GM23338 (cell line): ENCODE data around the gene SLC9A2. TPM values are rescaled to one million over a fixed set of nuclear protein-coding genes. Genes with fewer than 3 reads are reported as not detected.

Experiments
- ATAC-seq: fragments of 200-7000 bp; cut with Tn5 transposase; 3 replicates; pipeline ENCODE4 v1.9.1; 2020
- DNase-seq: peaks from one replicate; pipeline ENCODE4 v3.0.0-alpha.2; 2015; ENCODE audit warnings: low spot score
- H2AFZ ChIP-seq: fragments of 200-600 bp; sonication (generic); 2 replicates; pipeline ENCODE4 v1.8.0; 2016; ENCODE audit warnings: antibody characterized with exemption, mild to moderate bottlenecking, moderate library complexity
- H3F3A ChIP-seq: fragments of 200-600 bp; sonication (generic); replicated peaks from 2 replicates; pipeline ENCODE4 v1.8.0; 2017; ENCODE audit warnings: antibody characterized with exemption, mixed run types, low read depth
- H3K27ac ChIP-seq: fragments of 200-600 bp; sonication (generic); 2 replicates; pipeline ENCODE4 v1.6.1; 2016; ENCODE audit warnings: low read depth
- H3K27me3 ChIP-seq: fragments of 200-600 bp; sonication (generic); 2 replicates; pipeline ENCODE4 v1.8.0; 2016; ENCODE audit warnings: mild to moderate bottlenecking, mixed run types, moderate library complexity; ENCODE audit not compliant: insufficient read depth
- H3K36me3 ChIP-seq: fragments of 200-600 bp; sonication (generic); 2 replicates; pipeline ENCODE4 v1.8.0; 2016; ENCODE audit warnings: mild to moderate bottlenecking; ENCODE audit not compliant: insufficient read depth
- H3K4me1 ChIP-seq: fragments of 200-600 bp; sonication (generic); 2 replicates; pipeline ENCODE4 v1.8.0; 2016; ENCODE audit warnings: mild to moderate bottlenecking, moderate library complexity; ENCODE audit not compliant: insufficient read depth
- H3K4me2 ChIP-seq: fragments of 200-600 bp; sonication (generic); 2 replicates; pipeline ENCODE4 v1.7.1; 2017; ENCODE audit warnings: mixed run types
- H3K4me3 ChIP-seq: fragments of 200-600 bp; sonication (generic); 2 replicates; pipeline ENCODE4 v1.6.1; 2016; ENCODE audit warnings: mixed run types
- H3K79me2 ChIP-seq: fragments of 200-600 bp; sonication (generic); replicated peaks from 2 replicates; pipeline ENCODE4 v1.8.0; 2017; ENCODE audit warnings: mild to moderate bottlenecking; ENCODE audit not compliant: insufficient read depth
- H3K9me2 ChIP-seq: fragments of 200-600 bp; sonication (generic); 2 replicates; pipeline ENCODE4 v1.8.0; 2017; ENCODE audit not compliant: insufficient read depth
- H4K20me1 ChIP-seq: fragments of 200-600 bp; sonication (generic); replicated peaks from 2 replicates; pipeline ENCODE4 v1.8.0; 2017; ENCODE audit warnings: mild to moderate bottlenecking; ENCODE audit not compliant: insufficient read depth
- H3K27ac Mint-ChIP-seq: 2 replicates; pipeline ENCODE4 v1.8.0; 2020; ENCODE audit warnings: inconsistent platforms, mild to moderate bottlenecking, moderate library complexity, mixed read lengths
- H3K27me3 Mint-ChIP-seq: 3 replicates; pipeline ENCODE4 v1.8.0; 2022; ENCODE audit warnings: low read depth, mild to moderate bottlenecking, moderate library complexity, mixed read lengths, inconsistent platforms; ENCODE audit not compliant: insufficient read depth, poor library complexity
- H3K36me3 Mint-ChIP-seq: 3 replicates; pipeline ENCODE4 v1.8.0; 2021; ENCODE audit warnings: low read depth, mild to moderate bottlenecking, inconsistent platforms, moderate library complexity, mixed read lengths
- H3K4me1 Mint-ChIP-seq: 3 replicates; pipeline ENCODE4 v1.8.0; 2020; ENCODE audit warnings: mild to moderate bottlenecking, inconsistent platforms, mixed read lengths
- H3K4me3 Mint-ChIP-seq: 3 replicates; pipeline ENCODE4 v1.8.0; 2021; ENCODE audit warnings: moderate library complexity, mild to moderate bottlenecking, inconsistent platforms, mixed read lengths
- H3K9me3 Mint-ChIP-seq: 3 replicates; pipeline ENCODE4 v1.8.0; 2020; ENCODE audit warnings: moderate library complexity, mild to moderate bottlenecking, inconsistent platforms, mixed read lengths
- CREB1 ChIP-seq: fragments of 250-450 bp; sonication (Bioruptor Pico); IDR thresholded peaks from 2 replicates; pipeline ENCODE4 v1.5.0; 2020; ENCODE audit warnings: low read depth, mild to moderate bottlenecking, moderate library complexity
- CTCF ChIP-seq, 2 experiments: fragments of 200-600 bp in 1 of 2; sonication (generic) in 1 of 2; conservative IDR thresholded peaks; 2 replicates each; pipeline versions ENCODE4 v1.5.1 to v1.6.1; 2016 to 2017; ENCODE audit warnings: antibody characterized with exemption in 2 of 2, low read depth in 2 of 2, mild to moderate bottlenecking in 2 of 2, moderate library complexity in 1 of 2
- ETS1 ChIP-seq: IDR thresholded peaks from 2 replicates; pipeline ENCODE4 v1.6.1; 2016; ENCODE audit warnings: antibody characterized with exemption
- EZH2 ChIP-seq: fragments of 200-600 bp; sonication (generic); IDR thresholded peaks from one replicate; pipeline ENCODE4 v1.8.0; 2017; ENCODE audit warnings: antibody characterized with exemption, mild to moderate bottlenecking, low read depth; ENCODE audit not compliant: unreplicated experiment
- EZH2phosphoT487 ChIP-seq: fragments of 200-600 bp; sonication (generic); IDR thresholded peaks from one replicate; pipeline ENCODE4 v1.8.1; 2018; ENCODE audit warnings: antibody characterized with exemption; ENCODE audit not compliant: unreplicated experiment
- JUNB ChIP-seq: IDR thresholded peaks from one replicate; pipeline ENCODE4 v1.6.1; 2016; ENCODE audit warnings: antibody characterized with exemption; ENCODE audit not compliant: unreplicated experiment
- NANOG ChIP-seq: IDR thresholded peaks from 2 replicates; pipeline ENCODE4 v1.6.1; 2016; ENCODE audit warnings: antibody characterized with exemption, borderline replicate concordance
- POLR2AphosphoS5 ChIP-seq: IDR thresholded peaks from 2 replicates; pipeline ENCODE4 v1.6.1; 2016; ENCODE audit warnings: antibody characterized with exemption, low read depth
- REST ChIP-seq: IDR thresholded peaks from one replicate; pipeline ENCODE4 v1.6.1; 2018; ENCODE audit warnings: antibody characterized with exemption; ENCODE audit not compliant: unreplicated experiment
- STAT1 ChIP-seq: IDR thresholded peaks from one replicate; pipeline ENCODE4 v1.6.1; 2016; ENCODE audit warnings: antibody characterized with exemption; ENCODE audit not compliant: unreplicated experiment
- ZNF114 ChIP-seq: fragments of 250-450 bp; sonication (Bioruptor Pico); IDR thresholded peaks from 2 replicates; pipeline ENCODE4 v1.5.0; 2020; ENCODE audit warnings: mild to moderate bottlenecking, moderate library complexity
- ZNF331 ChIP-seq: fragments of 250-450 bp; sonication (Bioruptor Pico); IDR thresholded peaks from 2 replicates; pipeline ENCODE4 v1.5.0; 2020; ENCODE audit warnings: low read depth, mild to moderate bottlenecking, moderate library complexity
- ZNF462 ChIP-seq: fragments of 250-450 bp; sonication (Bioruptor Pico); IDR thresholded peaks from 2 replicates; pipeline ENCODE4 v1.5.0; 2020; ENCODE audit warnings: mild to moderate bottlenecking, moderate library complexity
- polyA plus RNA-seq: library from polyadenylated mRNA; unstranded; fragments of >200 nt; fragmentation: Nextera tagmentation; extraction: Ambion mirVana; gene quantifications from 2 replicates; pipeline ENCODE4 v1.2.1, GENCODE V29; 2016
- total RNA-seq: library from RNA; depleted of rRNA; stranded (reverse); fragments of >200 nt; shearing (Covaris generic); gene quantifications from 2 replicates; pipeline ENCODE4 v1.2.3, GENCODE V29; 2014

The SLC9A2 gene
- total and polyA plus RNA-seq, 2 experiments from 2014 or later = 0.03 to 0.24 TPM

- Histone ChIP-seq H3K36me3 (peaks cover 16% of the 10 kb centered on the region; the same call in 1 of the 2 replicates), H3K4me1 (no peaks in the 10 kb centered on the region), H2AFZ (no peak overlapping the region), H3K9me2 (no peaks in the 10 kb centered on the region), H3K79me2 (0 out of 2 replicates have a peak, but pooled peaks cover 2% of the 10 kb centered on the region), H3K27ac (no peak overlapping the region), H3K4me2 (no peak overlapping the region), H3K27me3 (no peaks in the 10 kb centered on the region), H3K4me3 (no peak overlapping the region), H4K20me1 (0 out of 2 replicates have a peak, but pooled peaks cover 10% of the 10 kb centered on the region), H3F3A (no peaks in the 10 kb centered on the region)
- no peak overlapping the region for H3K4me3 Mint-ChIP-seq
- no peak overlapping the region for H3K27ac Mint-ChIP-seq
- H3K36me3 Mint-ChIP-seq = peaks cover 78% of the 10 kb centered on the region
- peaks cover 5% of the 10 kb centered on the region for H3K27me3 Mint-ChIP-seq
- no peaks in the 10 kb centered on the region for H3K9me3 Mint-ChIP-seq
- H3K4me1 Mint-ChIP-seq = no peaks in the 10 kb centered on the region
- ATAC-seq (no peak), DNase-seq (no peak)
- no peak for TF ChIP-seq EZH2
- no peak for TF ChIP-seq CREB1 (CRISPR knock-in tag)
- no peak for TF ChIP-seq STAT1
- TF ChIP-seq ETS1 = no peak
- no peak for TF ChIP-seq ZNF462
- no peak for TF ChIP-seq ZNF331 (CRISPR knock-in tag)
- TF ChIP-seq POLR2AphosphoS5 = no peak
- no peak for TF ChIP-seq REST
- no peak for TF ChIP-seq EZH2phosphoT487
- TF ChIP-seq CTCF (conservative IDR thresholded peaks at IDR 0.05; ENCODE audit: low read depth in 2 of 2) = no peak
- no peak for TF ChIP-seq JUNB
- TF ChIP-seq ZNF114 = no peak
- TF ChIP-seq NANOG = no peak
Observed at GRCh38 chr2:102724016-102724490, 104.7 kb downstream of the SLC9A2 start.
